DMS114 treated with DMSO at 0.1 percent for 48 hours (cell line): ENCODE data around the gene TBC1D4.

Source experiments
- DNase-seq: peaks from one replicate; lab custom pipeline; 2025; ENCODE audit not compliant: unreplicated experiment; lab: John Stamatoyannopoulos, UW

TBC1D4 gene

GRCh38 chr13:75482070-75482819 lies at the start of gene TBC1D4:
Gene TBC1D4, minus strand, starts transcription at chr13:75482169. Its CDS starts 402 bp downstream, at chr13:75481767.
- DNase-seq: peak; percentile 63

GRCh38 chr13:75530549-75530961 lies 48.6 kb upstream of the TBC1D4 start:
- DNase-seq: no peak

GRCh38 chr13:75521956-75522355 lies 40.0 kb upstream of the TBC1D4 start:
- DNase-seq: no peak

GRCh38 chr13:75518439-75519088 lies 36.6 kb upstream of the TBC1D4 start:
- DNase-seq: no peak

GRCh38 chr13:75514080-75514995 lies 32.4 kb upstream of the TBC1D4 start:
- DNase-seq: no peak

- no peak for DNase-seq
Measured at GRCh38 chr13:75513271-75513670, 31.3 kb upstream of the TBC1D4 start.

GRCh38 chr13:75512253-75512652 lies 30.3 kb upstream of the TBC1D4 start:
- no peak for DNase-seq

- DNase-seq: no peak
Measured at GRCh38 chr13:75511051-75511625, 29.2 kb upstream of the TBC1D4 start.

GRCh38 chr13:75508002-75508548 lies 26.1 kb upstream of the TBC1D4 start:
- DNase-seq: no peak

- no peak for DNase-seq
Measured at GRCh38 chr13:75507027-75508001, 25.3 kb upstream of the TBC1D4 start.

- DNase-seq: no peak
Measured at GRCh38 chr13:75506018-75506417, 24.0 kb upstream of the TBC1D4 start.

GRCh38 chr13:75505327-75505726 lies 23.4 kb upstream of the TBC1D4 start:
- no peak for DNase-seq

GRCh38 chr13:75495938-75496337 lies 14.0 kb upstream of the TBC1D4 start:
- no peak for DNase-seq

- DNase-seq: no peak
Measured at GRCh38 chr13:75494491-75494890, 12.5 kb upstream of the TBC1D4 start.

GRCh38 chr13:75493156-75493555 lies 11.2 kb upstream of the TBC1D4 start:
- no peak for DNase-seq

GRCh38 chr13:75492389-75492788 lies 10.4 kb upstream of the TBC1D4 start:
- DNase-seq: no peak

GRCh38 chr13:75491376-75491775 lies 9.4 kb upstream of the TBC1D4 start:
- no peak for DNase-seq

GRCh38 chr13:75489502-75490263 lies 7.7 kb upstream of the TBC1D4 start:
- DNase-seq: no peak
